ENCODE data around the gene ALKBH7. TPM values are rescaled to one million over a fixed set of nuclear protein-coding genes. Genes with fewer than 3 reads are reported as not detected.
A peak's percentile ranks its signal among the peaks of the same experiment; 100 is the strongest.

The ALKBH7 gene
- total RNA-seq, 1 experiment from 2014 or later: 81.1 TPM

DNA sequence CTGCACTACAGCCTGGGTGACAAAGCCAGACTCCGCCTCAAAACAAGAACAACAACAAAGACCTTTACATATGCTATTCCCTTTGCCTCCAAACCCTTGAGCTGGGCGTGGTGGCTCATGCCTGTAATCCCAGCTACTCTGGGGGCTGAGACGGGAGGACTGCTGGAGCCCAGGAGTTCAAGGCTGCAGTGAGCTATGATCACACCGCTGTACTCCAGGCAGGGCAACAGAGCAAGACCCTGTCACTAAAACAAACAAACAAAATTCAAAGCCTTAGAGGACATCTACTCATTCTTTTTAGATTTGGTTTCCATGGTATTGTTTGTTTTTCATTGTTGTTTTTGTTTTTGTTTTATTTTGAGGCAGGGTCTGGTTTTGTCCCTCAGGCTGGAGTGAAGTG lies 47.0 kb upstream of the ALKBH7 start:
- no peak overlapping the region for H2AFZ ChIP-seq (ENCODE audit: low read length)
- no peak overlapping the region for H3K4me2 ChIP-seq (ENCODE audit: low read length)
- no peaks in the 10 kb centered on the region for H4K20me1 ChIP-seq (ENCODE audit: low read length)
- no peaks in the 10 kb centered on the region for H3K9me3 ChIP-seq (ENCODE audit: low read length)
- peaks cover 10% of the 10 kb centered on the region; the same call in 1 of the 2 replicates for H3K27me3 ChIP-seq (ENCODE audit: low read length)
- DNase-seq (no peak), ATAC-seq (no peak)
- H3K4me1 ChIP-seq (ENCODE audit: insufficient read depth, low read length): no peaks in the 10 kb centered on the region
- H3K9ac ChIP-seq (ENCODE audit: low read length): no peak overlapping the region
- no TSS peak for BruUV-seq (replicated peaks)
- H3K4me3 ChIP-seq (ENCODE audit: low read length): no peak overlapping the region
- no peaks in the 10 kb centered on the region for H3K79me2 ChIP-seq (ENCODE audit: low read length)
- ChIA-PET CTCF (no interaction called here), POLR2A (ENCODE audit: unreplicated experiment) (no interaction called here)
- no peaks in the 10 kb centered on the region for H3K36me3 ChIP-seq (ENCODE audit: low read depth, low read length)
- H3F3A ChIP-seq (ENCODE audit: low read length, unreplicated experiment): no peaks in the 10 kb centered on the region
- intact Hi-C loops (cut with micrococcal nuclease): no loop called here
- H3K27ac ChIP-seq (ENCODE audit: low read length): no peak overlapping the region
- no peaks in the 10 kb centered on the region for H3K9me2 ChIP-seq (replicated peaks; ENCODE audit: low read length)
- TF ChIP-seq CTCF (conservative IDR thresholded peaks at IDR 0.05; ENCODE audit: low read depth, low read length) (no peak), EZH2 (IDR thresholded peaks at IDR 0.05; ENCODE audit: low read length, unreplicated experiment) (no peak), EZH2phosphoT487 (IDR thresholded peaks at IDR 0.05; ENCODE audit: borderline replicate concordance, low read length) (no peak)

DNA sequence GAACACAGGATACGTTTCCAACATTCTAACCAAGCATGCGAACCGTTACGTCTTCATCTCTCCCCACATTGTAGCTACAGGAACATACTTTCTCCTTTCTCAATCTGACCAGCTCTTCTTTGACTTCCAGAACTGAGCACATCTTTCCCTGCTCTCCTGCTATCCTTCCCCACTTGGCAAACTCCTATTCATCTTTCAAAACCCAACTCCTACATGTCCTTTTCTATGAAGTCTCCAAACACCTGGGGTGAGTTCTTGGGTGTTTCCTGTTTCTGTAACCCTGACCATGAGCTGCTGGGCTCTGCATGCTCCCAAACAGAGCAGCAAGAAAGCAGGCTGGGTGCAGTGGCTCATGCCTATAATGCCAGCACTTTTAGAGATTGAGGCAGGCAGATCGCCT lies 45.8 kb upstream of the ALKBH7 start:
- intact Hi-C loops (cut with micrococcal nuclease): no loop called here
- H2AFZ ChIP-seq (ENCODE audit: low read length): no peak overlapping the region
- no peaks in the 10 kb centered on the region for H3K9me2 ChIP-seq (replicated peaks; ENCODE audit: low read length)
- peaks cover 9% of the 10 kb centered on the region; the same call in 1 of the 2 replicates for H3K27me3 ChIP-seq (ENCODE audit: low read length)
- H3K27ac ChIP-seq (ENCODE audit: low read length): no peak overlapping the region
- no peaks in the 10 kb centered on the region for H3K79me2 ChIP-seq (ENCODE audit: low read length)
- POLR2A ChIA-PET (ENCODE audit: unreplicated experiment): no interaction called here
- no peaks in the 10 kb centered on the region for H3F3A ChIP-seq (ENCODE audit: low read length, unreplicated experiment)
- no peak overlapping the region for H3K9ac ChIP-seq (ENCODE audit: low read length)
- no peaks in the 10 kb centered on the region for H4K20me1 ChIP-seq (ENCODE audit: low read length)
- ATAC-seq (no peak), DNase-seq (no peak)
- CTCF ChIA-PET: no interaction called here
- no peak overlapping the region for H3K4me3 ChIP-seq (ENCODE audit: low read length)
- H3K4me2 ChIP-seq (ENCODE audit: low read length): no peak overlapping the region
- no TSS peak for BruUV-seq (replicated peaks)
- TF ChIP-seq EZH2 (IDR thresholded peaks at IDR 0.05; ENCODE audit: low read length, unreplicated experiment) (no peak), EZH2phosphoT487 (IDR thresholded peaks at IDR 0.05; ENCODE audit: borderline replicate concordance, low read length) (no peak), CTCF (conservative IDR thresholded peaks at IDR 0.05; ENCODE audit: low read depth, low read length) (no peak)
- H3K9me3 ChIP-seq (ENCODE audit: low read length): no peaks in the 10 kb centered on the region
- H3K4me1 ChIP-seq (ENCODE audit: insufficient read depth, low read length): no peaks in the 10 kb centered on the region
- H3K36me3 ChIP-seq (ENCODE audit: low read depth, low read length): no peaks in the 10 kb centered on the region

- intact Hi-C loops (cut with micrococcal nuclease): no loop called here
- no peaks in the 10 kb centered on the region for H3K9me3 ChIP-seq (ENCODE audit: low read length)
- H3K27ac ChIP-seq (ENCODE audit: low read length): no peak within 1 kb of the TSS
- H3K36me3 ChIP-seq (ENCODE audit: low read depth, low read length): no peaks in the 10 kb centered on the region
- no peak within 1 kb of the TSS for H3K9ac ChIP-seq (ENCODE audit: low read length)
- DNase-seq: peak; percentile 25
- TF ChIP-seq CTCF (conservative IDR thresholded peaks at IDR 0.05; ENCODE audit: low read depth, low read length): no peak
- TF ChIP-seq EZH2 (IDR thresholded peaks at IDR 0.05; ENCODE audit: low read length, unreplicated experiment): no peak
- no peaks in the 10 kb centered on the region; the same call in 1 of the 2 replicates for H3K4me1 ChIP-seq (ENCODE audit: insufficient read depth, low read length)
- H3K4me3 ChIP-seq (ENCODE audit: low read length): no peak within 1 kb of the TSS
- no TSS peak for BruUV-seq (replicated peaks)
- H3F3A ChIP-seq (ENCODE audit: low read length, unreplicated experiment): no peaks in the 10 kb centered on the region
- peak; percentile 49 for ATAC-seq
- ChIA-PET POLR2A (ENCODE audit: unreplicated experiment) (no interaction called here), CTCF (interaction anchor here (0.5 kb wide), 1 partner anchor 50 kb away, joined by 7 read pairs; no protein-coding TSS in a partner anchor)
- no peaks in the 10 kb centered on the region for H3K27me3 ChIP-seq (ENCODE audit: low read length)
- H2AFZ ChIP-seq (ENCODE audit: low read length): peak within 1 kb of the TSS; percentile 33; the same call in 1 of the 2 replicates
- no peaks in the 10 kb centered on the region for H3K9me2 ChIP-seq (replicated peaks; ENCODE audit: low read length)
- no peaks in the 10 kb centered on the region for H4K20me1 ChIP-seq (ENCODE audit: low read length)
- H3K79me2 ChIP-seq (ENCODE audit: low read length): no peaks in the 10 kb centered on the region
- no peak within 1 kb of the TSS for H3K4me2 ChIP-seq (ENCODE audit: low read length)
These were observed 39.2 kb upstream of the ALKBH7 start, which contains the start of gene ACER1 for GRCh38 chr19:6333439-6333838. Gene ACER1, minus strand, starts transcription at chr19:6333612. Its CDS starts 61 bp downstream, at chr19:6333551.

Data from PC-3 (cell line).